Measurements from ENCODE around the gene KIF26B.

Gene KIF26B

DNA sequence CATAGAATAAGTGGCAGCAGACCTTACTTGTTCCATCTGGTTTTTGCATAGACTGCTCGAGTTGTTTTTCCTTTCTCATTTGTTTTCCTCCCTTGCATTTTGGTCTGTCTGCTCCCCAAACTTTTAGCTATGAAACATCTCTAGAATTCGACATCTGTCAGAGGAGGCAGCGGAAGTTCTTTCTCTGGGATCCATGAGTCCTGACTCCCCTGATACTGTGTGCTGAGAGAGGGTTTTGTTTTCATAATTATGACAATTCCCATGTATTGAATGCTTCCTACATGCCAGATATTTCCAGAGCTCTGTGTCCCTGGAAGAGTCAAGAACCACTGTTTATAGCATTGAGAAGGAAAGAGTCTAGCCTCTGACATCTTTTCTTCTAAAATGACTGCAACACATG lies 172.6 kb downstream of the KIF26B start:
- H3K4me1 ChIP-seq (ENCODE audit: low read length) = no peaks in the 10 kb centered on the region
- H3F3A ChIP-seq (ENCODE audit: insufficient read depth, low read length) = no peaks in the 10 kb centered on the region
- H2AFZ ChIP-seq (ENCODE audit: low read length) = no peak overlapping the region
- no peak overlapping the region for H3K27ac ChIP-seq (ENCODE audit: low read length)
- H3K36me3 ChIP-seq (replicated peaks; ENCODE audit: insufficient read depth, low read length) = no peaks in the 10 kb centered on the region
- H3K4me3 ChIP-seq (ENCODE audit: low read length) = no peak overlapping the region
- H3K9me3 ChIP-seq (replicated peaks; ENCODE audit: insufficient read depth, low read length) = no peaks in the 10 kb centered on the region
- DNase-seq = no peak
- H4K20me1 ChIP-seq (ENCODE audit: insufficient read depth, low read length) = no peaks in the 10 kb centered on the region
- TF ChIP-seq EZH2 (optimal IDR thresholded peaks at IDR 0.05; ENCODE audit: low read depth, low read length) (no peak), EZH2phosphoT487 (IDR thresholded peaks at IDR 0.05; ENCODE audit: low read length) (no peak)
- TF ChIP-seq, protein P1, sequence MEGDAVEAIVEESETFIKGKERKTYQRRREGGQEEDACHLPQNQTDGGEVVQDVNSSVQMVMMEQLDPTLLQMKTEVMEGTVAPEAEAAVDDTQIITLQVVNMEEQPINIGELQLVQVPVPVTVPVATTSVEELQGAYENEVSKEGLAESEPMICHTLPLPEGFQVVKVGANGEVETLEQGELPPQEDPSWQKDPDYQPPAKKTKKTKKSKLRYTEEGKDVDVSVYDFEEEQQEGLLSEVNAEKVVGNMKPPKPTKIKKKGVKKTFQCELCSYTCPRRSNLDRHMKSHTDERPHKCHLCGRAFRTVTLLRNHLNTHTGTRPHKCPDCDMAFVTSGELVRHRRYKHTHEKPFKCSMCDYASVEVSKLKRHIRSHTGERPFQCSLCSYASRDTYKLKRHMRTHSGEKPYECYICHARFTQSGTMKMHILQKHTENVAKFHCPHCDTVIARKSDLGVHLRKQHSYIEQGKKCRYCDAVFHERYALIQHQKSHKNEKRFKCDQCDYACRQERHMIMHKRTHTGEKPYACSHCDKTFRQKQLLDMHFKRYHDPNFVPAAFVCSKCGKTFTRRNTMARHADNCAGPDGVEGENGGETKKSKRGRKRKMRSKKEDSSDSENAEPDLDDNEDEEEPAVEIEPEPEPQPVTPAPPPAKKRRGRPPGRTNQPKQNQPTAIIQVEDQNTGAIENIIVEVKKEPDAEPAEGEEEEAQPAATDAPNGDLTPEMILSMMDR (IDR thresholded peaks at IDR 0.05; ENCODE audit: low read length) = no peak
- no peak overlapping the region for H3K4me2 ChIP-seq (ENCODE audit: low read depth, low read length)
- H3K9ac ChIP-seq (ENCODE audit: low read length) = no peak overlapping the region
- no peaks in the 10 kb centered on the region for H3K9me2 ChIP-seq (replicated peaks; ENCODE audit: insufficient read depth, low read length)
- H3K27me3 ChIP-seq (replicated peaks; ENCODE audit: insufficient read depth, low read length) = no peaks in the 10 kb centered on the region
- H3K79me2 ChIP-seq (ENCODE audit: low read length) = no peaks in the 10 kb centered on the region

DNA sequence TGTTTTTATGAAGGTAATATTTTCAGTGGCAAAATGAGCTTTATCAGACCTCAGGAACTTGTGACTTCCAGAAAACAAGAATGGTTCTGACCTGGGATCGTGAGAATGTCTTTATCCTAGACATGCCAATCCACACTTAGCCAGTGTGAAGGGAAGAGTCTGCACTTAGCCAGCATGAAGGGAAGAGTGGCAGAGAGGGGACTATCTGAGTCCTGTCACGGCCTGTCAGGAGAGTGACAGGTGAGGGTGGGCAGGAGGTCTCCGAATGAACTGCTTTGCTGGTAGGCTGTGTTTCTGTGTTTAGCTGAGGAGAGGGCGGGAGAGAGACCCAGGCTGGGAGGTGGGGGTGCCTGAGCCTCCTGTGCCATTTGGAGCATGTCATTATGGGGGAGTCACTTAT lies 173.1 kb downstream of the KIF26B start:
- no peak for DNase-seq
- H3K27me3 ChIP-seq (replicated peaks; ENCODE audit: insufficient read depth, low read length) = no peaks in the 10 kb centered on the region
- H3K9ac ChIP-seq (ENCODE audit: low read length) = no peak overlapping the region

DNA sequence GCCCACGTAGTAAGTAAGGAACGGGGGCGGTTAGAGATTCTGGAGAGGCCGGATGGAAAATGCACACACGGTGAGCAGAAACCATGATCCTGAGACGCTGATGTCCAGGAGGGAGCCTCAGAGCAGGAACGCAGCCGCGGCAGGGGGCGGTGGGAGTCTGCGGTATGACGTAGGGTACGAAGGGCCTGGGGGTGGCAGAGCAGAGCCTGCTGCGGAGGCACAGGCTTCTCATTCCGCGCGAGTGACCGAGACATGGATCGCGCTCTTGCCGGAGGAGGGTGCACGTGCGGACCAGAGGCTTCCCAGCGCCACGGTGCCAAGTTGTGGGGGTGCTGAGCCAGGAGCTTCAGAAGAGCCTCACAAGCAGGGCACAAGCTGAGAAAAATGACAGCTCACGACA lies 176.2 kb downstream of the KIF26B start:
- Histone ChIP-seq H3K9me2 (replicated peaks; ENCODE audit: insufficient read depth, low read length) (no peaks in the 10 kb centered on the region), H3K36me3 (replicated peaks; ENCODE audit: insufficient read depth, low read length) (no peaks in the 10 kb centered on the region), H3F3A (ENCODE audit: insufficient read depth, low read length) (no peaks in the 10 kb centered on the region), H3K27me3 (replicated peaks; ENCODE audit: insufficient read depth, low read length) (no peaks in the 10 kb centered on the region), H2AFZ (ENCODE audit: low read length) (no peak overlapping the region), H3K9me3 (replicated peaks; ENCODE audit: insufficient read depth, low read length) (no peaks in the 10 kb centered on the region), H3K9ac (ENCODE audit: low read length) (no peak overlapping the region), H4K20me1 (ENCODE audit: insufficient read depth, low read length) (no peaks in the 10 kb centered on the region), H3K27ac (ENCODE audit: low read length) (no peak overlapping the region), H3K79me2 (ENCODE audit: low read length) (no peaks in the 10 kb centered on the region), H3K4me1 (ENCODE audit: low read length) (no peaks in the 10 kb centered on the region), H3K4me2 (ENCODE audit: low read depth, low read length) (no peak overlapping the region), H3K4me3 (ENCODE audit: low read length) (no peak overlapping the region)
- DNase-seq = no peak
- no peak for TF ChIP-seq EZH2phosphoT487 (IDR thresholded peaks at IDR 0.05; ENCODE audit: low read length)
- no peak for TF ChIP-seq EZH2 (optimal IDR thresholded peaks at IDR 0.05; ENCODE audit: low read depth, low read length)
- TF ChIP-seq, protein P1 (IDR thresholded peaks at IDR 0.05; ENCODE audit: low read length) = no peak

More for the DNA sequence above, 173.1 kb downstream of the KIF26B start:
- Histone ChIP-seq H3K27ac (ENCODE audit: low read length) (no peak overlapping the region), H3K4me2 (ENCODE audit: low read depth, low read length) (no peak overlapping the region), H3K79me2 (ENCODE audit: low read length) (no peaks in the 10 kb centered on the region), H3K36me3 (replicated peaks; ENCODE audit: insufficient read depth, low read length) (no peaks in the 10 kb centered on the region), H3F3A (ENCODE audit: insufficient read depth, low read length) (no peaks in the 10 kb centered on the region), H3K9me3 (replicated peaks; ENCODE audit: insufficient read depth, low read length) (no peaks in the 10 kb centered on the region), H3K4me3 (ENCODE audit: low read length) (no peak overlapping the region), H3K4me1 (ENCODE audit: low read length) (no peaks in the 10 kb centered on the region), H3K9me2 (replicated peaks; ENCODE audit: insufficient read depth, low read length) (no peaks in the 10 kb centered on the region), H2AFZ (ENCODE audit: low read length) (no peak overlapping the region), H4K20me1 (ENCODE audit: insufficient read depth, low read length) (no peaks in the 10 kb centered on the region)
- TF ChIP-seq EZH2phosphoT487 (IDR thresholded peaks at IDR 0.05; ENCODE audit: low read length) (no peak), EZH2 (optimal IDR thresholded peaks at IDR 0.05; ENCODE audit: low read depth, low read length) (no peak)
- TF ChIP-seq, protein P1 (IDR thresholded peaks at IDR 0.05; ENCODE audit: low read length) = no peak

Measured in MM.1S (cell line).